Pancreas (tissue), 10 donors: ENCODE data around the gene LMOD3. TPM values are rescaled to one million over a fixed set of nuclear protein-coding genes. Genes with fewer than 3 reads are reported as not detected.
A peak's percentile ranks its signal among the peaks of the same experiment; 100 is the strongest.

Experiments
- ATAC-seq, 4 donors: fragments of 200-7000 bp; cut with Tn5 transposase; one replicate each; pipeline versions ENCODE4 v1.8.0 to v1.9.1; 2020; ENCODE audit warnings: mild to moderate bottlenecking in 4 of 4, moderate library complexity in 4 of 4
- DNase-seq, 6 donors: peaks; one replicate each; pipeline ENCODE4 v3.0.0-alpha.2; 2020
- FAIRE-seq: peaks from 2 replicates; lab custom pipeline; 2012; peaks lifted over from hg19 to GRCh38; lab: Jason Lieb, UNC
- H3K27ac ChIP-seq, 4 donors: fragments of 200-600 bp; sonication (generic); 1 replicate in 3 of 4; 2 replicates in 1 of 4; pipeline versions ENCODE4 v1.5.0 to v1.8.0; 2020
- H3K27me3 ChIP-seq, 4 donors: fragments of 200-600 bp; one replicate each; pipeline ENCODE4 v1.8.0; 2021
- H3K36me3 ChIP-seq, 3 donors: fragments of 200-600 bp; sonication (generic) in 1 of 3; one replicate each; pipeline versions ENCODE4 v1.5.0 to v1.8.0; 2020 to 2021
- H3K4me1 ChIP-seq, 3 donors: fragments of 200-600 bp; one replicate each; pipeline ENCODE4 v1.8.0; 2021
- H3K4me3 ChIP-seq, 4 donors: fragments of 200-600 bp; sonication (generic) in 2 of 4; one replicate each; pipeline versions ENCODE4 v1.5.0 to v1.8.0; 2020 to 2021
- H3K9me3 ChIP-seq, 4 donors: fragments of 200-600 bp; one replicate each; pipeline ENCODE4 v1.8.0; 2021
- CTCF ChIP-seq, 4 donors: fragments of 200-600 bp; sonication (generic) in 3 of 4; IDR thresholded peaks; one replicate each; pipeline versions ENCODE4 v1.5.0 to v1.8.0; 2021; ENCODE audit warnings: antibody characterized with exemption in 4 of 4
- WGBS, 2 donors: extraction: QIAGEN DNeasy Blood & Tissue Kit; methylation state at CpG; one replicate each; pipeline ENCODE4 v1.1.7; 2013; 5-methylcytosine and 5-hydroxymethylcytosine counted together
- intact Hi-C, 3 donors: fragments of 100-400 bp; cut with DNase I; formaldehyde crosslinking; loops; one replicate each; pipeline versions ENCODE4 v1.11.1 to v1.14.2; 2022
- polyA plus RNA-seq, 2 donors: library from polyadenylated mRNA; stranded (reverse); fragments of 200-250 nt; gene quantifications; one replicate each; pipeline ENCODE4 v1.2.3, GENCODE V29; 2013
- total RNA-seq, 6 donors: library from RNA; stranded (reverse); fragmentation: NEBNext Ultra II Directional in 4 of 6; extraction: Animal tissue kit (Norgen Biotek cat#: 25700) in 4 of 6; gene quantifications; one replicate each; pipeline versions ENCODE4 v1.2.1 to v1.2.4, GENCODE V29; 2021 to 2023
- donor health status: healthy with polysubstance abuse.
- donor health status: DM: no; HTN: no; CAD: no; lungs with moderate emphysema.
- donor health status: DM: no; HTN: no; CAD: no.
- donor health status: control.
- donor health status: control.
- donor health status: Bipolar disorder and iron deficiency.
- donor health status: DM: yes; HTN: yes; CAD: no.
- donor health status: DM: no; HTN: no; CAD: no.
- donor health status: DM: no; HTN: no; CAD: no.
- donor health status: DM: yes; HTN: yes; CAD: no.

The LMOD3 gene
- total and polyA plus RNA-seq, 8 donors: 0.08 TPM; not detected in 7

- Histone ChIP-seq H3K36me3 (no peaks in the 10 kb centered on the region), H3K4me3 (no peak overlapping the region), H3K27me3 (no peaks in the 10 kb centered on the region), H3K9me3 (no peaks in the 10 kb centered on the region), H3K27ac (peak overlapping the region in 2 of 4 donors; percentile 33 to 61), H3K4me1 (peaks cover 21 to 57% (median 32%) of the 10 kb centered on the region in 3 donors)
- intact Hi-C loops: no loop called here
- 95 to 100% methylated on average over 2 to 4 of the region's 5 CpGs for WGBS, 2 donors
- ATAC-seq (no peak), FAIRE-seq (no peak), DNase-seq (no peak)
- no peak for TF ChIP-seq CTCF (IDR thresholded peaks at IDR 0.05)
These were observed 26.1 kb downstream of the LMOD3 start for GRCh38 chr3:69096299-69096698.

GRCh38 chr3:69095636-69096035 is 26.8 kb downstream of the LMOD3 start:
- no peaks in the 10 kb centered on the region for H3K36me3 ChIP-seq
- no peak for FAIRE-seq
- DNase-seq: no peak
- no peak for ATAC-seq
- no peaks in the 10 kb centered on the region for H3K27me3 ChIP-seq
- WGBS, 2 donors: 80 to 81% methylated on average over 5 of the region's 5 CpGs
- H3K9me3 ChIP-seq: no peaks in the 10 kb centered on the region
- peak overlapping the region in 2 of 4 donors; percentile 33 to 61 for H3K27ac ChIP-seq
- peaks cover 21 to 59% (median 39%) of the 10 kb centered on the region in 3 donors for H3K4me1 ChIP-seq
- no peak overlapping the region for H3K4me3 ChIP-seq
- TF ChIP-seq CTCF (IDR thresholded peaks at IDR 0.05): no peak
- intact Hi-C loops: no loop called here

GRCh38 chr3:69094467-69095205 is 27.8 kb downstream of the LMOD3 start:
- TF ChIP-seq CTCF (IDR thresholded peaks at IDR 0.05): no peak
- peak in 3 of 4 donors; percentile 9 to 36 (median 20) for ATAC-seq
- no peak overlapping the region for H3K4me3 ChIP-seq
- intact Hi-C loops: no loop called here
- WGBS, 2 donors: 43 to 53% methylated on average over 8 of the region's 8 CpGs
- peak overlapping the region in 3 of 4 donors; percentile 40 to 63 (median 61) for H3K27ac ChIP-seq
- no peaks in the 10 kb centered on the region for H3K9me3 ChIP-seq
- DNase-seq: no peak
- no peaks in the 10 kb centered on the region for H3K27me3 ChIP-seq
- peaks cover 21 to 68% (median 49%) of the 10 kb centered on the region in 3 donors for H3K4me1 ChIP-seq
- no peaks in the 10 kb centered on the region for H3K36me3 ChIP-seq
- FAIRE-seq: no peak

- no peak for FAIRE-seq
- Histone ChIP-seq H3K9me3 (no peaks in the 10 kb centered on the region), H3K36me3 (no peaks in the 10 kb centered on the region), H3K27me3 (no peaks in the 10 kb centered on the region), H3K4me1 (peaks cover 27 to 93% (median 69%) of the 10 kb centered on the region in 3 donors), H3K27ac (peak overlapping the region in 2 of 4 donors; percentile 61 to 69), H3K4me3 (no peak overlapping the region)
- 32 to 35% methylated on average over 4 of the region's 4 CpGs for WGBS, 2 donors
- TF ChIP-seq CTCF (IDR thresholded peaks at IDR 0.05): no peak
- no peak for DNase-seq
- ATAC-seq: peak in 3 of 4 donors; percentile 16 to 38 (median 24)
- intact Hi-C loops: no loop called here
These were observed 30.3 kb downstream of the LMOD3 start for GRCh38 chr3:69092030-69092516.
